GM19467 (cell line): Measurements from ENCODE around the gene CSTPP1.
"Not testable (repeated sequence)": the region's sequence is repeated elsewhere in the genome, so short reads cannot be mapped to it uniquely, and the experiment has no call there.

Experiments
- ATAC-seq: cut with Tn5 transposase; IDR thresholded peaks from one replicate; pipeline ENCODE4 v1.9.1; 2021; ENCODE audit warnings: mild to moderate bottlenecking, moderate library complexity; ENCODE audit not compliant: unreplicated experiment

The CSTPP1 gene

DNA sequence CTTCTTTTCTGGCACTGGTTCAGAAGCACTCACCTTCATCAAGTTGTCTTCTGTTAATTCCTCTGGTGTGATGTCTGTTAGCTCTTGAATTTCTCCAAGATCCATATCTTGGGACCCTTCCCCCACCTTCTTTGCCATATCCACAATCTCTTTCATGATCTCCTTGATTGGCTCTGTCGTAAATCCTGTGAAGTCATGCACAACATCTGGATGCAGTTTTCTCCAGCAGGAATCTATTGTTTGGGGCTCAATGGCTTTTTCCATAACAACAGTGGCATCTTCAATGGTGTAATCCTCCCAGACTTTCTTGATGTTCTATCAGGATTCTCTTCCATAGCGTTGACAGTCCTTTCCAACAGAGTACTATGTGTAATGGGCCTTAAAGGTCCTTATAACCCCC is 96.9 kb downstream of the CSTPP1 start:
- no peak for ATAC-seq

DNA sequence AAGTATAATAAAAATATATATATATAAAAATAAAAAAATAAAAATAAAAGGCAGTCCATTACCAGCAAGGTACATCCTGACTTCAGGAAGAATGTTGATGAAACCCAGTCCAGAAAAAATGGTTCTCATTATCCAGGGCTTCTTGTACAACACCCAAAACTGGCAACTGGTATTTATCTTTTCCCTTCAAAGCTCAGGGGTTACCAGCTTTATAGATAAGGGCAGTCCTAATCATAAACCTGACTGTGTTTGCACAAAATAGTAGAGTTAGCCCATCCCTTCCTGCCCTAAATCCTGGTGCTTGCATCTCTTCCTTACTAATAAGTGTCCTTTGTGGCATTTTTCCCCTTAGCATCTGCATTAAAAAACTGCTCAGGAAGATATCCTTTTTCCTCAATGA is 97.5 kb downstream of the CSTPP1 start:
- ATAC-seq = no peak

DNA sequence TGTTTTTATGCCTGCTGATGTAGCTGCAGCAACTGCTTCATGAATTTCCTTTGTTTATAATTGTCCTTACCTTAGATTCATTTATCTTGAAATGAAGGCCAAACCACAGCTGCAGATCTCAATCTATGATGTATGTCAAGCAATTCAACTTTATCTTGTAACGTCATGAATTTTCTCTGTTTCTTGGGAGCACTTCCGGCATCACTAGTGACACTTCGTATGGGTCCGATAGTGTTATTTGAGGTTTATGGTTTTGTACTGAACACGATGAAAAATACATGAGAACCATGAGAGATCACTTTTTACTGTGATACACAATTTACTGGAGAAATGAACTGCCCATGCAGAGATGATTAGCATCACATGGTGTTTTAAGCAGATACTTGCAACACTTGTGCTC is 98.5 kb downstream of the CSTPP1 start:
- ATAC-seq = no peak

DNA sequence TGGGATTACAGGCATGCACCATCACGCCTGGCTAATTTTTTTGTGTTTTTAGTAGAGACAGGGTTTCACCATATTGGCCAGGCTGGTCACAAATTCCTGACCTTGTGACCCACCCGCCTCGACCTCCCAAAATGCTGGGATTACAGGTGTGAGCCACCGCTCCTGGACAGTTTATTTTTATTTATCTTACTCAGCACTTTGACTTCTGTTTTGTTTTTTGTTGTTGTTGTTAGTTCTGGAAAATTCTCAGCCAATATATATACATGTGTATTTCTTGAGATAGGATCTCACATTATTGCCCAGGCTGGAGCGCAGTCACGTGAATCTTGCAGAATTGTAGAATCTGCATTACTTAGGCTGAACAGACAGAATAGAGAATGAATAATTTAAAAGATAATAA is 107.6 kb downstream of the CSTPP1 start:
- ATAC-seq = no peak

- no peak for ATAC-seq
Measured at GRCh38 chr11:47047972-47048371, 111.4 kb downstream of the CSTPP1 start.

GRCh38 chr11:47050284-47050683 is 113.7 kb downstream of the CSTPP1 start:
- ATAC-seq = no peak

DNA sequence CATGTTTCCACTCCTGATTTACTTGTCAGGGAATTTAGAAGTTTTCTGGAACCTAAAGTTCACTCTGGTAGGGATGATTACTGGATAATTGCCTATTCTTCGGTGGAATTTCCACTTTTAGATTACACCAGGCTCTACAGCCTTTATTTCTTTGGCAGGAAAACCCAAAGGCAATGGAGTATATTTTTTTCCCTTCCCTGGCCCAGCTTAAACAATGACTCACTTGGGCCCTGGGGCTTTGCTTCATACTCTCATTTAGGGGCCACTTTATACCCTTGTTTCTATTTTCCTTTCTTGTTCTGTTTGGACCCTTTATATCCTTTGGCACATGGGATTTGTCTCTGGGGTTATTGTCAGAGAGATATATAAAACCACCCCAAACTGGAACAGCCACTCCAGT is 114.7 kb downstream of the CSTPP1 start:
- ATAC-seq = no peak

GRCh38 chr11:47052165-47052564 is 115.6 kb downstream of the CSTPP1 start:
- no peak for ATAC-seq

GRCh38 chr11:47052576-47052975 is 116.0 kb downstream of the CSTPP1 start:
- ATAC-seq = no peak

GRCh38 chr11:47055534-47055933 is 119.0 kb downstream of the CSTPP1 start:
- no peak for ATAC-seq

- no peak for ATAC-seq
Measured at GRCh38 chr11:47056261-47056915, 119.8 kb downstream of the CSTPP1 start.

- no peak for ATAC-seq
Measured at GRCh38 chr11:47057365-47057764, 120.8 kb downstream of the CSTPP1 start.

DNA sequence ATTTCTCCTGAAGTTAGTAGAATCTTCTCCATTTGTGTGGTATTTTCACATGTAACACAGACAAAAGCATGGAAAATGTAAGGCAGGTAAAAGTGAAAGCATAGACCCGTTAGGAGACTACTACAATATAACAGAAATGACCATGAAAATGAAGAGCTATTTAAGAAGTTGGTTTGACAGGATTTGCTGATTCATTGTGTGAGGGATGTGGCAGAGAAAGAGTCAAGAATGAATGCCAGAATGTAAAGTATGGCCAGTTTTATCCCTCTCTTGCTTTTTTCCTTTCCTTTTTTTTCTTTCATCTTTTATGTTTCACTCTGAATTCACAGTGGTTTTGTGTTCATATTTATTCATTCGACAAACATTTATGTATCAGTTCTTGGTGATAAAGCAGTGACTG is 124.2 kb downstream of the CSTPP1 start:
- ATAC-seq = no peak

GRCh38 chr11:47061429-47062178 is 125.0 kb downstream of the CSTPP1 start:
- ATAC-seq = no peak

GRCh38 chr11:47062736-47063135 is 126.2 kb downstream of the CSTPP1 start:
- no peak for ATAC-seq

- no peak for ATAC-seq
Measured at GRCh38 chr11:47067401-47067800, 130.8 kb downstream of the CSTPP1 start.

GRCh38 chr11:47070769-47071168 is 134.2 kb downstream of the CSTPP1 start:
- ATAC-seq = no peak

- ATAC-seq = no peak
Measured at GRCh38 chr11:47071341-47071740, 134.8 kb downstream of the CSTPP1 start.

DNA sequence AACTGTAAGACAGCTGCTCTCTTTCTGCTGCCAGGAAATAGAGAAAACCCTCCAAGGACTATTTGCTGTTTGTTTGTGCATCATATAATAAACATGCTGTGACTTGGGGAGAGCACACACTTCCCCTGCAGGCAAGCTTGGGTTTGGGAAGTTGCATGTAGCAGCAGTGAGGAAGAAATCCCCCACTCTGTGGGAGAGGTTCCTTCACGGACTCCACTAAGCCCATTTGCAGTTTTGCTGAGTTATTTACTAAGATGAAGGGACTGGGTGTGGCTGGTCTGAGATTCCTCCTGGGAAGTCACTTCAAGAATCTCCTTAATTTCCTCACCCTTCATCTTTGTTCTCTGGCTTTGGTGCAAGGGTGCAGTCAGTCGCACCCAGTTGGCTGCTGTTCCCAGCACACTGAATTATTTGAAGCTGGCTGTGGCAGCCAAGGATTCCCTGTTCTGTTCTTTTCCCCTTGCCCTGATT is 135.3 kb downstream of the CSTPP1 start:
- no peak for ATAC-seq

- no peak for ATAC-seq
Measured at GRCh38 chr11:47078751-47079521, 142.4 kb downstream of the CSTPP1 start.

GRCh38 chr11:47080775-47081174 is 144.2 kb downstream of the CSTPP1 start:
- ATAC-seq = not testable (repeated sequence)

GRCh38 chr11:47083913-47084312 is 147.4 kb downstream of the CSTPP1 start:
- ATAC-seq = no peak
